Stimulated activated CD4-positive, alpha-beta T cell treated with anti-CD3 and anti-CD28 coated beads, Interleukin-1b, Interleukin-23, amount 100 ng/mL, for 1 hour (primary cell): Measurements from ENCODE around the gene LRRN2.
"Not testable (repeated sequence)": the region's sequence is repeated elsewhere in the genome, so short reads cannot be mapped to it uniquely, and the experiment has no call there.

Experiments
- DNase-seq, 2 donors: peaks; one replicate each; pipeline ENCODE4 v3.0.0-alpha.2; 2020; ENCODE audit warnings: low read depth in 2 of 2

The LRRN2 gene

GRCh38 chr1:204685236-204686006, at the start of gene LRRN2:
LRRN2 (minus strand) TSS chr1:204685738; CDS start chr1:204619992, 65,746 bp downstream.
- DNase-seq = no peak

GRCh38 chr1:204735042-204735441, 49.5 kb upstream of the LRRN2 start:
- DNase-seq = no peak

- no peak for DNase-seq
Measured at GRCh38 chr1:204733869-204734596, 48.5 kb upstream of the LRRN2 start.

- DNase-seq = no peak
Measured at GRCh38 chr1:204733289-204733688, 47.8 kb upstream of the LRRN2 start.

- DNase-seq = no peak
Measured at GRCh38 chr1:204731985-204732575, 46.5 kb upstream of the LRRN2 start.

- no peak for DNase-seq
Measured at GRCh38 chr1:204731509-204731908, 46.0 kb upstream of the LRRN2 start.

GRCh38 chr1:204730826-204731459, 45.4 kb upstream of the LRRN2 start:
- DNase-seq = no peak

GRCh38 chr1:204729516-204729915, 44.0 kb upstream of the LRRN2 start:
- no peak for DNase-seq

GRCh38 chr1:204728456-204728855, 42.9 kb upstream of the LRRN2 start:
- no peak for DNase-seq

GRCh38 chr1:204728045-204728444, 42.5 kb upstream of the LRRN2 start:
- no peak for DNase-seq

GRCh38 chr1:204727438-204727837, 41.9 kb upstream of the LRRN2 start:
- not testable (repeated sequence) for DNase-seq

- no peak for DNase-seq
Measured at GRCh38 chr1:204726478-204726877, 40.9 kb upstream of the LRRN2 start.

- DNase-seq = no peak
Measured at GRCh38 chr1:204725821-204726448, 40.4 kb upstream of the LRRN2 start.

- no peak for DNase-seq
Measured at GRCh38 chr1:204723131-204723787, 37.7 kb upstream of the LRRN2 start.

GRCh38 chr1:204721373-204722055, 36.0 kb upstream of the LRRN2 start:
- no peak for DNase-seq

- no peak for DNase-seq
Measured at GRCh38 chr1:204716660-204717059, 31.1 kb upstream of the LRRN2 start.

GRCh38 chr1:204714861-204715511, 29.4 kb upstream of the LRRN2 start:
- DNase-seq = no peak

GRCh38 chr1:204714194-204714860, 28.8 kb upstream of the LRRN2 start:
- DNase-seq = no peak

GRCh38 chr1:204713541-204713940, 28.0 kb upstream of the LRRN2 start:
- DNase-seq = no peak
